Measurements from ENCODE around the gene C7orf57.
"Not testable (repeated sequence)": the region's sequence is repeated elsewhere in the genome, so short reads cannot be mapped to it uniquely, and the experiment has no call there.

Gene C7orf57

GRCh38 chr7:48035301-48035966 lies at the start of gene C7orf57:
C7orf57 (plus strand) TSS chr7:48035543; CDS start chr7:48036309, 766 bp downstream.
- peak; percentile 69 to 87 for DNase-seq (ENCODE audit: low read depth in 2 of 2)

GRCh38 chr7:47988496-47989386 lies 46.6 kb upstream of the C7orf57 start:
- no peak for DNase-seq (ENCODE audit: low read depth in 2 of 2)

GRCh38 chr7:47989607-47990400 lies 45.5 kb upstream of the C7orf57 start:
- DNase-seq (ENCODE audit: low read depth in 2 of 2): not testable (repeated sequence)

- DNase-seq (ENCODE audit: low read depth in 2 of 2): no peak
These were observed 44.8 kb upstream of the C7orf57 start for GRCh38 chr7:47990592-47990991.

- no peak for DNase-seq (ENCODE audit: low read depth in 2 of 2)
These were observed 44.1 kb upstream of the C7orf57 start for GRCh38 chr7:47991270-47991669.

- peak; percentile 73 to 83 for DNase-seq (ENCODE audit: low read depth in 2 of 2)
These were observed 43.5 kb upstream of the C7orf57 start for GRCh38 chr7:47991741-47992311.

GRCh38 chr7:47992446-47992845 lies 42.9 kb upstream of the C7orf57 start:
- no peak for DNase-seq (ENCODE audit: low read depth in 2 of 2)

GRCh38 chr7:47999413-47999812 lies 35.9 kb upstream of the C7orf57 start:
- no peak for DNase-seq (ENCODE audit: low read depth in 2 of 2)

GRCh38 chr7:48000164-48000563 lies 35.2 kb upstream of the C7orf57 start:
- DNase-seq (ENCODE audit: low read depth in 2 of 2): not testable (repeated sequence)

GRCh38 chr7:48004032-48004431 lies 31.3 kb upstream of the C7orf57 start:
- no peak for DNase-seq (ENCODE audit: low read depth in 2 of 2)

GRCh38 chr7:48004638-48005037 lies 30.7 kb upstream of the C7orf57 start:
- DNase-seq (ENCODE audit: low read depth in 2 of 2): no peak

GRCh38 chr7:48006866-48007265 lies 28.5 kb upstream of the C7orf57 start:
- DNase-seq (ENCODE audit: low read depth in 2 of 2): no peak

GRCh38 chr7:48009257-48009656 lies 26.1 kb upstream of the C7orf57 start:
- no peak for DNase-seq (ENCODE audit: low read depth in 2 of 2)

- DNase-seq (ENCODE audit: low read depth in 2 of 2): no peak
These were observed 25.4 kb upstream of the C7orf57 start for GRCh38 chr7:48009954-48010353.

GRCh38 chr7:48011323-48011722 lies 24.0 kb upstream of the C7orf57 start:
- DNase-seq (ENCODE audit: low read depth in 2 of 2): no peak

GRCh38 chr7:48011951-48012350 lies 23.4 kb upstream of the C7orf57 start:
- DNase-seq (ENCODE audit: low read depth in 2 of 2): no peak

- DNase-seq (ENCODE audit: low read depth in 2 of 2): no peak
These were observed 18.7 kb upstream of the C7orf57 start for GRCh38 chr7:48016641-48017040.

GRCh38 chr7:48017674-48018073 lies 17.7 kb upstream of the C7orf57 start:
- DNase-seq (ENCODE audit: low read depth in 2 of 2): no peak

GRCh38 chr7:48025624-48026023 lies 9.7 kb upstream of the C7orf57 start:
- no peak for DNase-seq (ENCODE audit: low read depth in 2 of 2)

- no peak for DNase-seq (ENCODE audit: low read depth in 2 of 2)
These were observed 6.4 kb upstream of the C7orf57 start, which contains the start of gene SUN3 for GRCh38 chr7:48028938-48029337. SUN3 (minus strand) TSS chr7:48029107; CDS start chr7:48028938, 169 bp downstream.

GRCh38 chr7:48031111-48031510 lies 4.2 kb upstream of the C7orf57 start:
- DNase-seq (ENCODE audit: low read depth in 2 of 2): no peak

- DNase-seq (ENCODE audit: low read depth in 2 of 2): no peak
These were observed 1.4 kb upstream of the C7orf57 start for GRCh38 chr7:48033922-48034321.
